Stimulated activated naive CD8-positive, alpha-beta T cell treated with anti-CD3 and anti-CD28 coated beads, Interleukin-15, amount 100 ng/mL, for 72 hours (primary cell): ENCODE data around the gene PBX1.

Experiments
- ATAC-seq: fragments of 150-1000 bp; cut with Tn5 transposase; 2 replicates; pipeline ENCODE4 v1.10.0; 2021; ENCODE audit warnings: mild to moderate bottlenecking, moderate library complexity
- DNase-seq, 2 donors: peaks; one replicate each; pipeline ENCODE4 v3.0.0; 2021 to 2022
- H3K27ac Mint-ChIP-seq, 2 donors: one replicate each; pipeline ENCODE4 v1.8.0; 2022; ENCODE audit warnings: mild to moderate bottlenecking in 2 of 2, mixed read lengths in 2 of 2, moderate library complexity in 2 of 2
- H3K27me3 Mint-ChIP-seq: one replicate; pipeline ENCODE4 v1.8.0; 2022; ENCODE audit warnings: mixed read lengths
- H3K4me1 Mint-ChIP-seq: one replicate; pipeline ENCODE4 v1.8.0; 2022; ENCODE audit warnings: mild to moderate bottlenecking, mixed read lengths
- H3K4me3 Mint-ChIP-seq, 2 donors: one replicate each; pipeline ENCODE4 v1.8.0; 2022; ENCODE audit warnings: mild to moderate bottlenecking in 2 of 2, mixed read lengths in 2 of 2, moderate library complexity in 1 of 2
- H3K9me3 Mint-ChIP-seq, 2 donors: one replicate each; pipeline ENCODE4 v1.8.0; 2022; ENCODE audit warnings: mixed read lengths in 2 of 2

PBX1 gene

GRCh38 chr1:164578479-164579200, 19.7 kb downstream of the PBX1 start:
- ATAC-seq (no peak), DNase-seq (no peak)
- no peaks in the 10 kb centered on the region for H3K27me3 Mint-ChIP-seq
- H3K4me1 Mint-ChIP-seq: no peaks in the 10 kb centered on the region
- no peaks in the 10 kb centered on the region for H3K9me3 Mint-ChIP-seq
- H3K27ac Mint-ChIP-seq: no peak overlapping the region
- H3K4me3 Mint-ChIP-seq: no peak overlapping the region

GRCh38 chr1:164579381-164579780, 20.4 kb downstream of the PBX1 start:
- Mint-ChIP-seq H3K27me3 (no peaks in the 10 kb centered on the region), H3K4me3 (no peak overlapping the region), H3K9me3 (no peaks in the 10 kb centered on the region), H3K27ac (no peak overlapping the region), H3K4me1 (no peaks in the 10 kb centered on the region)
- DNase-seq (no peak), ATAC-seq (no peak)

GRCh38 chr1:164581762-164582161, 22.8 kb downstream of the PBX1 start:
- Mint-ChIP-seq H3K27ac (no peak overlapping the region), H3K4me3 (no peak overlapping the region), H3K4me1 (no peaks in the 10 kb centered on the region), H3K9me3 (no peaks in the 10 kb centered on the region), H3K27me3 (no peaks in the 10 kb centered on the region)
- ATAC-seq (no peak), DNase-seq (no peak)

- Mint-ChIP-seq H3K27ac (no peak overlapping the region), H3K4me3 (no peak overlapping the region), H3K4me1 (no peaks in the 10 kb centered on the region), H3K9me3 (no peaks in the 10 kb centered on the region), H3K27me3 (no peaks in the 10 kb centered on the region)
- ATAC-seq (no peak), DNase-seq (no peak)
These were observed 24.2 kb downstream of the PBX1 start for GRCh38 chr1:164583196-164583595.

GRCh38 chr1:164583835-164584539, 25.0 kb downstream of the PBX1 start:
- Mint-ChIP-seq H3K9me3 (no peaks in the 10 kb centered on the region), H3K27ac (peak overlapping the region in 1 of 2 donors; percentile 35), H3K27me3 (no peaks in the 10 kb centered on the region), H3K4me3 (no peak overlapping the region), H3K4me1 (no peaks in the 10 kb centered on the region)
- ATAC-seq (no peak), DNase-seq (no peak)

GRCh38 chr1:164586591-164586990, 27.6 kb downstream of the PBX1 start:
- Mint-ChIP-seq H3K9me3 (no peaks in the 10 kb centered on the region), H3K4me1 (no peaks in the 10 kb centered on the region), H3K27me3 (peaks cover 8% of the 10 kb centered on the region), H3K4me3 (no peak overlapping the region), H3K27ac (no peak overlapping the region)
- DNase-seq (no peak), ATAC-seq (no peak)

GRCh38 chr1:164587617-164588501, 28.9 kb downstream of the PBX1 start:
- ATAC-seq: no peak
- Mint-ChIP-seq H3K9me3 (no peaks in the 10 kb centered on the region), H3K27me3 (peaks cover 8% of the 10 kb centered on the region), H3K4me1 (no peaks in the 10 kb centered on the region), H3K4me3 (no peak overlapping the region), H3K27ac (no peak overlapping the region)
- DNase-seq: no peak

GRCh38 chr1:164588516-164589341, 29.7 kb downstream of the PBX1 start:
- no peaks in the 10 kb centered on the region for H3K4me1 Mint-ChIP-seq
- DNase-seq (no peak), ATAC-seq (no peak)
- no peak overlapping the region for H3K4me3 Mint-ChIP-seq
- no peak overlapping the region for H3K27ac Mint-ChIP-seq
- H3K27me3 Mint-ChIP-seq: peaks cover 8% of the 10 kb centered on the region
- no peaks in the 10 kb centered on the region for H3K9me3 Mint-ChIP-seq

GRCh38 chr1:164589408-164589807, 30.4 kb downstream of the PBX1 start:
- H3K4me1 Mint-ChIP-seq: no peaks in the 10 kb centered on the region
- peaks cover 8% of the 10 kb centered on the region for H3K27me3 Mint-ChIP-seq
- no peak for ATAC-seq
- no peak overlapping the region for H3K27ac Mint-ChIP-seq
- DNase-seq: no peak
- H3K4me3 Mint-ChIP-seq: no peak overlapping the region
- H3K9me3 Mint-ChIP-seq: no peaks in the 10 kb centered on the region

- ATAC-seq: no peak
These were observed 31.1 kb downstream of the PBX1 start for GRCh38 chr1:164589961-164590507.

GRCh38 chr1:164590592-164590991, 31.6 kb downstream of the PBX1 start:
- ATAC-seq (no peak), DNase-seq (no peak)
- Mint-ChIP-seq H3K27me3 (peaks cover 8% of the 10 kb centered on the region), H3K27ac (no peak overlapping the region), H3K4me3 (no peak overlapping the region), H3K9me3 (no peaks in the 10 kb centered on the region), H3K4me1 (no peaks in the 10 kb centered on the region)

More at GRCh38 chr1:164589961-164590507, 31.1 kb downstream of the PBX1 start:
- DNase-seq: no peak
- H3K27me3 Mint-ChIP-seq: peaks cover 8% of the 10 kb centered on the region
- H3K27ac Mint-ChIP-seq: no peak overlapping the region
- H3K9me3 Mint-ChIP-seq: no peaks in the 10 kb centered on the region
- H3K4me1 Mint-ChIP-seq: no peaks in the 10 kb centered on the region
- no peak overlapping the region for H3K4me3 Mint-ChIP-seq

GRCh38 chr1:164591858-164592257, 32.9 kb downstream of the PBX1 start:
- ATAC-seq (no peak), DNase-seq (no peak)
- Mint-ChIP-seq H3K4me1 (no peaks in the 10 kb centered on the region), H3K27ac (no peak overlapping the region), H3K27me3 (peaks cover 8% of the 10 kb centered on the region), H3K9me3 (no peaks in the 10 kb centered on the region), H3K4me3 (no peak overlapping the region)

- Mint-ChIP-seq H3K27ac (no peak overlapping the region), H3K4me3 (no peak overlapping the region), H3K9me3 (no peaks in the 10 kb centered on the region), H3K4me1 (no peaks in the 10 kb centered on the region), H3K27me3 (peaks cover 8% of the 10 kb centered on the region)
- DNase-seq (no peak), ATAC-seq (no peak)
These were observed 33.6 kb downstream of the PBX1 start for GRCh38 chr1:164592634-164593033.

- Mint-ChIP-seq H3K4me3 (no peak overlapping the region), H3K27ac (no peak overlapping the region), H3K27me3 (peaks cover 1% of the 10 kb centered on the region), H3K9me3 (no peaks in the 10 kb centered on the region), H3K4me1 (no peaks in the 10 kb centered on the region)
- ATAC-seq: no peak
- DNase-seq: no peak
These were observed 36.2 kb downstream of the PBX1 start for GRCh38 chr1:164595212-164595611.

GRCh38 chr1:164596172-164596571, 37.2 kb downstream of the PBX1 start:
- Mint-ChIP-seq H3K4me3 (no peak overlapping the region), H3K27ac (no peak overlapping the region), H3K4me1 (no peaks in the 10 kb centered on the region), H3K9me3 (no peaks in the 10 kb centered on the region), H3K27me3 (no peaks in the 10 kb centered on the region)
- no peak for ATAC-seq
- DNase-seq: no peak
